Loucy (cell line): ENCODE measurements around the gene LOXL1.

ENCODE experiments used
- EZH2phosphoT487 ChIP-seq: fragments of 200-600 bp; IDR thresholded peaks from 2 replicates; pipeline ENCODE4 v1.6.1; 2018; ENCODE audit warnings: antibody characterized with exemption, mild to moderate bottlenecking, moderate library complexity, borderline replicate concordance
- TF ChIP-seq, protein P1 (sequence below): fragments of 200-600 bp; sonication (generic); conservative IDR thresholded peaks from 2 replicates; pipeline ENCODE4 v1.5.1; 2014; ENCODE audit warnings: mild to moderate bottlenecking, antibody characterized with exemption, low read length

- TF ChIP-seq, protein P1, sequence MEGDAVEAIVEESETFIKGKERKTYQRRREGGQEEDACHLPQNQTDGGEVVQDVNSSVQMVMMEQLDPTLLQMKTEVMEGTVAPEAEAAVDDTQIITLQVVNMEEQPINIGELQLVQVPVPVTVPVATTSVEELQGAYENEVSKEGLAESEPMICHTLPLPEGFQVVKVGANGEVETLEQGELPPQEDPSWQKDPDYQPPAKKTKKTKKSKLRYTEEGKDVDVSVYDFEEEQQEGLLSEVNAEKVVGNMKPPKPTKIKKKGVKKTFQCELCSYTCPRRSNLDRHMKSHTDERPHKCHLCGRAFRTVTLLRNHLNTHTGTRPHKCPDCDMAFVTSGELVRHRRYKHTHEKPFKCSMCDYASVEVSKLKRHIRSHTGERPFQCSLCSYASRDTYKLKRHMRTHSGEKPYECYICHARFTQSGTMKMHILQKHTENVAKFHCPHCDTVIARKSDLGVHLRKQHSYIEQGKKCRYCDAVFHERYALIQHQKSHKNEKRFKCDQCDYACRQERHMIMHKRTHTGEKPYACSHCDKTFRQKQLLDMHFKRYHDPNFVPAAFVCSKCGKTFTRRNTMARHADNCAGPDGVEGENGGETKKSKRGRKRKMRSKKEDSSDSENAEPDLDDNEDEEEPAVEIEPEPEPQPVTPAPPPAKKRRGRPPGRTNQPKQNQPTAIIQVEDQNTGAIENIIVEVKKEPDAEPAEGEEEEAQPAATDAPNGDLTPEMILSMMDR: no peak
- no peak for TF ChIP-seq EZH2phosphoT487
These were observed 36.2 kb downstream of the LOXL1 start for GRCh38 chr15:73962433-73962832.
